ENCODE measurements around the gene MINDY4.

MINDY4 gene

DNA sequence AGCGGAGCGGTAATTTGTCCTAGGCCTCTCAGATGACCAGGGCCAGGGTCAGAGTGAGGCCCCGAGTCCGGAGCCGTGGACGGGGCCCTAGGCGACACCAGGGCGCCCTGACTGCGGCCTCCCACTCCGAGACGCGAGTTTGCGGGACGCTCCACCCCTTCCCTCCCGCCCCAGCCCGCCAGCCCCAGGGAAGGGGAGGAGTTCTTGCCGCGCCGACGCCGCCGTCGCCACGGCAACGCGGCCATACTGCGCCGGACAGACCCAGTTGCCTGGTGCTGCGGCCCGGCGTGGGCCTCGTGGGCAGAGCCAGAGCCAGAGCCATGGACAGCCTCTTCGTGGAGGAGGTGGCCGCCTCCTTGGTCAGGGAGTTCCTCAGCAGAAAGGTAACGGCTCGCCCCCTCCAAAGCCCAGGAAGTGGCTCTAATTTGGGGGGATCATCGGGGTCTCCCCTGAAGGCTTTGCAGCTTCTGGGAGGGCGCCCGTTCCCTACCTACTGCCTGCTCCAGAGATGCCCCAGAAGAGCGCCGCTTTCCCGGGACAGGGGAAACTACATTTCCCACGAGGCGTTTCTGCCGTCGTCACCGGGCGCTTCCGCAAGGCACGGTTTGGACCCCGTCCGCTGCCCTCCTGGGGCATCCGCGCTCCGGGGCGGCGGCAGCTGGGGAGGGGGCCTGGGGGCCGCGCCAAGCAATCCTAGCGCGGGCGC lies at the start of gene MINDY4:
Gene MINDY4 (plus strand): TSS at position 244 of the 706 bp plus-strand sequence. CDS start 77 bp downstream, at position 321.
- TF ChIP-seq, protein P1, sequence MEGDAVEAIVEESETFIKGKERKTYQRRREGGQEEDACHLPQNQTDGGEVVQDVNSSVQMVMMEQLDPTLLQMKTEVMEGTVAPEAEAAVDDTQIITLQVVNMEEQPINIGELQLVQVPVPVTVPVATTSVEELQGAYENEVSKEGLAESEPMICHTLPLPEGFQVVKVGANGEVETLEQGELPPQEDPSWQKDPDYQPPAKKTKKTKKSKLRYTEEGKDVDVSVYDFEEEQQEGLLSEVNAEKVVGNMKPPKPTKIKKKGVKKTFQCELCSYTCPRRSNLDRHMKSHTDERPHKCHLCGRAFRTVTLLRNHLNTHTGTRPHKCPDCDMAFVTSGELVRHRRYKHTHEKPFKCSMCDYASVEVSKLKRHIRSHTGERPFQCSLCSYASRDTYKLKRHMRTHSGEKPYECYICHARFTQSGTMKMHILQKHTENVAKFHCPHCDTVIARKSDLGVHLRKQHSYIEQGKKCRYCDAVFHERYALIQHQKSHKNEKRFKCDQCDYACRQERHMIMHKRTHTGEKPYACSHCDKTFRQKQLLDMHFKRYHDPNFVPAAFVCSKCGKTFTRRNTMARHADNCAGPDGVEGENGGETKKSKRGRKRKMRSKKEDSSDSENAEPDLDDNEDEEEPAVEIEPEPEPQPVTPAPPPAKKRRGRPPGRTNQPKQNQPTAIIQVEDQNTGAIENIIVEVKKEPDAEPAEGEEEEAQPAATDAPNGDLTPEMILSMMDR (IDR thresholded peaks at IDR 0.05), result no peak
- DNase-seq (ENCODE audit: low spot score), result peak; percentile 92
- Histone ChIP-seq H3K27ac (peak within 1 kb of the TSS; percentile 65 to 84), H3K4me3 (peak within 1 kb of the TSS; percentile 81)

DNA sequence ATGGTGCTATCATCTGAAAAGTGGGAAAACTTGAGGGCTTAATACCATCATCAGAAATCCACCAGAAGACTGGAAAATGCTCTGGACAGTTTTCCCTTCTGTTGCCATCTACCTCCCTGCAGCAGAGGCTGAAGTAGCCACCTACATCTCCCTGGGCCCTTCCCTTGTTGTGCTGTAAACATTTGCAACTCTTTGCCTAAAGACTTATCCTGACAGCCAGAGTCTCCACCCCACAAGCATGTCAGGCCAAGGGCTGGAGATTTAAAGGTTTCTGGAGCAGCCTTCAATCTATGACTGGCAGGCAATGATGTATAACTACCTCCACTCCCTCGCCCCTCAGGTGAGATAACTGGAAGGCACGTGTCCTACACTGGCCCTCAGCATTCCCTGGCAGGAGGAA lies 49.0 kb upstream of the MINDY4 start:
- no peak overlapping the region for H3K27ac ChIP-seq
- DNase-seq (ENCODE audit: low spot score), result no peak
- TF ChIP-seq, protein P1 (IDR thresholded peaks at IDR 0.05), result no peak
- no peak overlapping the region for H3K4me3 ChIP-seq

DNA sequence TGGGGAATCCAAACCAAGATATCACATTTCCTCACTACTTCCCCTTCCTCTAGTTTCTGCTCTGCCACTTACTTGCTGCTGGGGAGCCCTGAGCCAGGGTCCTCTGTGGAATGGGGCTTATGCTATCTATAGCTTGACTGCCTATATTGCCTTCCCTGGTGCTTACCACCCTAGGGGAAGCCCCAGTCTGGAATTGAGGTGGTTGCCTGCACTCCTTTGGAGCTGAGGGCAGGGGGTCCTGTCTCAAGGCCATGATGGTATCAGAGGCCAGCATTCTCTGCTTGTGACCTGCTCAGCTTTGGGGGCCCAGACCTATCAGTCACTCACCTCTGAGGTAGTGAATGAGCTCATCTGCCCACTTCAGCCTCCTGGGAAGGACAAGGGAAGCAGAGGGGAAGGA lies 48.5 kb upstream of the MINDY4 start:
- no peak overlapping the region for H3K4me3 ChIP-seq
- no peak for DNase-seq (ENCODE audit: low spot score)
- TF ChIP-seq, protein P1 (IDR thresholded peaks at IDR 0.05), result no peak
- no peak overlapping the region for H3K27ac ChIP-seq

DNA sequence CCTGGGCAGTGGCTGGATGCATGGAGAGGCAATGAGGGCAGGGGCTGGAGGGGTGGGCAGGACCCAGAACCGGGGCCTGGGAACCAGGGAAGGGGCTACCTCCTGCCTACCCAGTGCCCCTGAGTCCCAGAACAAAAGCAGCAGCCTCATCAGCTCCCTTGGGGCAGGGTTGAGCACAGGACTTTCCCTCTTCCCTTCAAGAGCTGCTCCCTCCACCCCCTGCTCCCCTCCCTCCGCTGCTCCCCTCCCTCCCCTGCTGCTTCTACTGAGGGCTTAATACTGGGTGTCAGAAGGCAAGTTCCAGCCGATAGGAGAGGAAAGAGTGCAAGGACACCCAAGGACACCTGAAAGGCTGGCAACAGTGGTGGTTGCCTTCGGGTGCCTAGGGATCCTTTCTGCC lies 47.4 kb upstream of the MINDY4 start:
- TF ChIP-seq, protein P1 (IDR thresholded peaks at IDR 0.05), result no peak
- Histone ChIP-seq H3K4me3 (no peak overlapping the region), H3K27ac (no peak overlapping the region)
- no peak for DNase-seq (ENCODE audit: low spot score)

DNA sequence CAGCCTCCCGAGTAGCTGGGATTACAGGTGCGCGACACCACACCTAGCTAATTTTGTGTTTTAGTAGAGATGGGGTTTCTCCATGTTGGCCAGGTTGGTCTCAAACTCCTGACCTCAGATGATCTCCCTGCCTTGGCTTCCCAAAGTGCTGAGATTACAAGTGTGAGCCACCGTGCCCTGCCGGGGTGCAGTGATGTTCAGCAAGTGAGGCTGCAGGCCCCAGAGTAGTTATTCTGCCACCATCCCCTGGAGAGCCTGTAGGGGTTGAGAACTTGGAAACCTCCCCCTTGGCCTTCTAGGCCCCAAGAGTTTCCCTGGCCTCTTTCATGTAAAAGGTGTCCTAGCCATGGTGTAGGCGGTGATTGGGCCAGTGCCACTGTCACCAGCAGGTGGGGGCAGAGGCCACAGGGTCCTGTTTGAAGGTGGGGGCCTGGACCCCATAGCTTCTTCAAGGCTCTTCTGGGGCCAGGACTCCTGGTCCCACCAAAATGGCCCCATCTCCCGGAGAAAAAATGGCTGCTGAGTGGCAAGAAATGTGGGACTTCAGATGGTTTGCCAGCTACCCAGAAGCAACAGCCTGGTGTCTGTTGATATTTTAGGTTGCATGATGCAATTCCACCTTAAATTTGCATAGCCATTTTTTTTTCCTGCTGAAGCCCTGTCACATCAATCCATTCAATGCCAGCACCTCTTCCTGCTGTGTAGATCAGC lies 44.8 kb upstream of the MINDY4 start:
- TF ChIP-seq, protein P1 (IDR thresholded peaks at IDR 0.05), result no peak
- Histone ChIP-seq H3K27ac (no peak overlapping the region), H3K4me3 (no peak overlapping the region)
- no peak for DNase-seq (ENCODE audit: low spot score)

DNA sequence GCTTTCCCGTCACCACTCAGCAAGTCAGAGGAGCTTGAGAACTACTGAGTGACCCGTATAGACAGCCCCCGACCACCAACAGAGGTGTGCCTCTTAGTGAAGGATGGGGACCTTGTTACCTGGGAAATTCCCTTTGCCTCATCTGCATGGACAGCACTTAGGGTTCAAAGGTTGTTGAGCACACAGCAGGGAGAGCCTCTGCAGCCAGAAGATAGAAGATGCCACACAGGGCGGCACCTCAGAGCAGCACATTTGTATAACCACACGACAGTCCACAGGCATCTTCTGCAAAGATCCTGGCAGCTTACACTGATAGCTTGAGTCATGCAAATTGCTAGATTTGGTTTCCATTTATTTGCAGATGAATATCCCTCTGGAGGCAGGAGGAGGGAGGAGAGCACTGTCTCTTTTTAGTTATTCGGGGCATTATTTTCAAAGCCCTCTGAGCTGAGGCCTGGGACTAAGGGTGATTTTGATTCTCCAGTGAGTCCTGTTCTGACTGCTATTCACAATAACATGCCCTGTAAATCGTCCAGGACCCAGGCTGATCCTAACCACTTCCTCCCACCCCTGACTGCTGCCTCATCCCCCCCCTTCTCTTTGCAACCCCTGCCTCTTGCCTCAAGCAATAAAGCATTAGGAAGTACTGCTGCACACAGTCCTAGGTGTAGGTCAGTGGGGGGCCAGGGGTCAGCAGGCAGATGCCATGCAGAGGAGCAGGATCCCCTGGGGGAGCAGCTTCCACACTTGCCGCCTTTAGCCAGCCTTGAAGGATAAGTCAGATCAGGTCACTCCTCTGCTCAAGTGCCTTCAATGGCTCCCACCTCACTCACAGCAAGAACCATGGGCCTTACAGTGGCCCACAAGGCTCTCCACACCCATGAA lies 43.9 kb upstream of the MINDY4 start:
- Histone ChIP-seq H3K4me3 (no peak overlapping the region), H3K27ac (no peak overlapping the region)
- DNase-seq (ENCODE audit: low spot score), result no peak
- TF ChIP-seq, protein P1 (IDR thresholded peaks at IDR 0.05), result no peak

All from coronary artery (tissue), 2 donors.